Measurements from ENCODE around the gene C10orf53.

Gene C10orf53

GRCh38 chr10:49737474-49738201, 58.2 kb downstream of the C10orf53 start:
- DNase-seq (ENCODE audit: low spot score) (no peak), ATAC-seq (ENCODE audit: low read depth) (no peak)
- Histone ChIP-seq H3K36me3 (ENCODE audit: low read depth) (no peaks in the 10 kb centered on the region), H3K27ac (ENCODE audit: poor library complexity, severe bottlenecking) (no peak overlapping the region), H3K9me3 (ENCODE audit: severe bottlenecking) (no peaks in the 10 kb centered on the region), H3K4me1 (ENCODE audit: insufficient read depth, poor library complexity, severe bottlenecking) (peaks cover 5% of the 10 kb centered on the region), H3K4me3 (ENCODE audit: severe bottlenecking) (no peak overlapping the region), H3K27me3 (ENCODE audit: insufficient read depth, poor library complexity, severe bottlenecking) (no peaks in the 10 kb centered on the region)
- TF ChIP-seq CTCF (IDR thresholded peaks at IDR 0.05; ENCODE audit: poor library complexity, severe bottlenecking) = no peak

GRCh38 chr10:49738616-49739360, 59.3 kb downstream of the C10orf53 start:
- Histone ChIP-seq H3K36me3 (ENCODE audit: low read depth) (no peaks in the 10 kb centered on the region), H3K27me3 (ENCODE audit: insufficient read depth, poor library complexity, severe bottlenecking) (no peaks in the 10 kb centered on the region), H3K4me1 (ENCODE audit: insufficient read depth, poor library complexity, severe bottlenecking) (peaks cover 5% of the 10 kb centered on the region), H3K27ac (ENCODE audit: poor library complexity, severe bottlenecking) (no peak overlapping the region), H3K9me3 (ENCODE audit: severe bottlenecking) (no peaks in the 10 kb centered on the region), H3K4me3 (ENCODE audit: severe bottlenecking) (no peak overlapping the region)
- no peak for ATAC-seq (ENCODE audit: low read depth)
- no peak for TF ChIP-seq CTCF (IDR thresholded peaks at IDR 0.05; ENCODE audit: poor library complexity, severe bottlenecking)
- no peak for DNase-seq (ENCODE audit: low spot score)

GRCh38 chr10:49739426-49739825, 60.0 kb downstream of the C10orf53 start:
- Histone ChIP-seq H3K4me3 (ENCODE audit: severe bottlenecking) (no peak overlapping the region), H3K27ac (ENCODE audit: poor library complexity, severe bottlenecking) (no peak overlapping the region), H3K4me1 (ENCODE audit: insufficient read depth, poor library complexity, severe bottlenecking) (peaks cover 4% of the 10 kb centered on the region), H3K9me3 (ENCODE audit: severe bottlenecking) (no peaks in the 10 kb centered on the region), H3K36me3 (ENCODE audit: low read depth) (no peaks in the 10 kb centered on the region), H3K27me3 (ENCODE audit: insufficient read depth, poor library complexity, severe bottlenecking) (no peaks in the 10 kb centered on the region)
- DNase-seq (ENCODE audit: low spot score) (peak; percentile 50), ATAC-seq (ENCODE audit: low read depth) (no peak)
- TF ChIP-seq CTCF (IDR thresholded peaks at IDR 0.05; ENCODE audit: poor library complexity, severe bottlenecking) = no peak

GRCh38 chr10:49740346-49741107, 61.1 kb downstream of the C10orf53 start:
- no peaks in the 10 kb centered on the region for H3K4me1 ChIP-seq (ENCODE audit: insufficient read depth, poor library complexity, severe bottlenecking)
- no peak overlapping the region for H3K27ac ChIP-seq (ENCODE audit: poor library complexity, severe bottlenecking)
- ATAC-seq (ENCODE audit: low read depth) (0 out of 3 replicates have a peak, but pooled peaks have one; percentile 10), DNase-seq (ENCODE audit: low spot score) (no peak)
- no peak overlapping the region for H3K4me3 ChIP-seq (ENCODE audit: severe bottlenecking)
- no peak for TF ChIP-seq CTCF (IDR thresholded peaks at IDR 0.05; ENCODE audit: poor library complexity, severe bottlenecking)
- no peaks in the 10 kb centered on the region for H3K27me3 ChIP-seq (ENCODE audit: insufficient read depth, poor library complexity, severe bottlenecking)
- H3K36me3 ChIP-seq (ENCODE audit: low read depth) = no peaks in the 10 kb centered on the region
- H3K9me3 ChIP-seq (ENCODE audit: severe bottlenecking) = no peaks in the 10 kb centered on the region
